ENCODE results near the gene PDE4D.
A peak's percentile ranks its signal among the peaks of the same experiment; 100 is the strongest.
"Not testable (repeated sequence)": the region's sequence is repeated elsewhere in the genome, so short reads cannot be mapped to it uniquely, and the experiment has no call there.

PDE4D gene

DNA sequence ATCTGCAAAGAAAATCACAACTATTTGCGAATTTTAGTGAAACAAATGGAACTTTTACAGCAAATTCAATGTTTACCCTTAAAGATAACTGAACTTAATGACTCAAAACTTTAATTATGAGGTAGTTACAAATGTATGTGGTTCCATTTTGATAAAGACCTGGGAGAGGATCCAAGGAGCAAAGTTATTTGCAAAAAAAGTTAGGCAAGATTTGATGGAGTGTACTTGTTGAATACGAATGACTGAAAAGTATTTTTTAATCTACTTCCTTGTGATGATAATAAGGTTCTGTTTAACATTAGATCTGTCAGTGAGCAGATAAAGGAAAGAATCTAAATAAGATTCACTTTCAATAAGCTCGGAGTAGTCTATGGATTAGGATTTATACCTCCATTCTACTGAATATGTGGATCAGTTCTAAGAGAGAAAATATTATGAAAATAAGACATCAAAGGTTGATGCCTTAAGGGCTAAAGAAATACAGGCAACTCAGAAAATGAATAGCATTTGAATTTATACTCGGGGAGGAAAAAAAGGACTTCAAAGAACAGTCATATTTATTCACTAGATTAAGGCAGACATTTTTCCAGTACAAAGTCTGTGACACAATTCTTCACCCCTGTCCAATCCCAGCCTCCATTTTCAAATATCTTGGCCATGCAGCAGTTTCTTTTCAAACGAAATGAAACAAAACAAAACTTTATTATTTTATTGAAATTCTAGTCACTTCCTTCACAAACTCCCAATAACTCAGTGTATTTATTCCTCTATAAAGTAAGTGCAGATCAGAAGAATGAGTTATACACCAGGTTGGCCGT, 199.8 kb downstream of the PDE4D start:
- no peak for DNase-seq

DNA sequence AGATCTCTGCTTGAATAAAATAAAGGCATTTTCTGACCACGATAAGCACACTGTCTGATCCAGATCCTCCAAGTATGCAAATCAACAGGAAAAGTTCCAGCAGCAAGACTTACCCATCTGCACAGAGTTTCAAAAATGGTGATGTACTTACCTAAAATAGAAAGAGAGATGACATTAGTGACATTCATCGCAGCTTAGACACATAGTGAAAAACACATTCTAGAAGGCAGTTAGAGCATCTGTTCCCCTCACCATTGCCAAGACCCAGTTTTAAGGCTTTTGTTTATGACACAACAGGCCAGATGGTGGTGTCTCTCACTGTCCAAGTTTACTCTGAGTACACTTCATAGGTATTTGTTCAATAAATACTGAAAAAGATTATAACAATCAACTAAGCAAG, 207.7 kb downstream of the PDE4D start:
- no peak for DNase-seq

DNA sequence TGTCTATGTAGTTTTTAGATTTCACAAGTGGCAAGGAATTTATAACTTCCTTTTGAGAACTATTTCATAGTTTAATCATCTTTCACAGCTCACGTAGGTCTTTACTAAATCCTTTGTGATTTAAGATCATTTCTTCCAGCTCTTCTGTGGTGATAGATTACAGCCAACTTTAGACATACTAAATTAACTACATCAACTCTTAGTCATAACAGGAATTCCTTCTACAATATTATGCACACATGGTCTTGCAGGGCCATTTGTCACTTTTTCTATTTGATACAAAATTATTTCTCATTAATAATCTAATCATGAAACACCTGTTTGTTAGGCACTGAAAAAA, 208.4 kb downstream of the PDE4D start:
- DNase-seq: no peak

DNA sequence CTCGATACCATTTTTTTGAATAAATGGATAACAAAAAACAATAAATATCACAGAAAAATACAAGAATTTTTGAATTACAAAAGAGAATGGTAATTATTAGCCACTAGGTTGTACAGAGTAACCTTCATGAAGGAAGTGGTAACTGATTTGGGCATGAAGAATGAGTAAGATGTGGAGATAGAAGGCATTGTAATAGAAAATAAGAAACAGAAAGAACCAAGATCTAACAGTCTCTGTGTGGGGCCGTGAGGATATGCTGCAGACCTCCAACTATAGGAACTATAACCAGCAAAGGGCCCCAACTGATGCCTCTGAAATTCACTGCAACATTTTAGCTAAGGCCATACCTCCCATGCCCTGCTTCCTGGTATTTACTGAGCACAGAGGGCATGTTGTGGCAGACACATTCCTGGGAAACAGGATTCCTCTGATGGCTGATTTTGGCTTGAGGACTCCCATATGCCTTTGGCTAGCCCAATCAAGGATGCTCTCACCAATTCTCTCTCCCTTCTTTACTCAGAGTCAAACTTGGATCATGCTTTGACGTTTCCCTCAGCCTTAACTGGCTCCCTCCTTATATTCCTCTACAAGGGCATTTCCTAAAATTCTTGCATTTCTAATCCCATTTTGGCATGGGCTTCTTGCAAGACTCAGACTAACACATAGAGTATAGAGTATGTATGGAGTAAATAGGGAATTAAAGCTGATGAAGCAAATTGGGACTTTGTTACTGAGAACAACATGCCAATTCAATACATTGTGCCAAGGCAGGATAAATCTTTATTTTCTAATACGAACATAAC, 208.9 kb downstream of the PDE4D start:
- no peak for DNase-seq

DNA sequence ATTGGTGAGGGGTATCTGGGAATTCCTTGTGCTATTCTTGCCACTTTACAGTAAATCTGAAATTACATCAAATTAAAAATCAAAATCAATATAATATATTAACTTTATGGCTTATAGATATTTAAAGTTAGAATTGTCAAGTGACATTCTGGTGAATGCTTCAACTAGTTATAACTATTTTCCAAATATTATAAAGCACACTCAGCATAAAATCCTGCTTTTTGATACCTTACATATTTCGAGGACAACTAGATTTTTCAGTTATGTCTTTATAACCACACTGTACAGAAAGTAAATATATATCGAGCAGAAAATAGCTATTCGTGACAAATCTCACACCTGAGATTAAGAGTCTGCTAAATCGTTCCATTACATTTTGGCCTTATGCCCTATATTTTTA, 210.2 kb downstream of the PDE4D start:
- DNase-seq: no peak

DNA sequence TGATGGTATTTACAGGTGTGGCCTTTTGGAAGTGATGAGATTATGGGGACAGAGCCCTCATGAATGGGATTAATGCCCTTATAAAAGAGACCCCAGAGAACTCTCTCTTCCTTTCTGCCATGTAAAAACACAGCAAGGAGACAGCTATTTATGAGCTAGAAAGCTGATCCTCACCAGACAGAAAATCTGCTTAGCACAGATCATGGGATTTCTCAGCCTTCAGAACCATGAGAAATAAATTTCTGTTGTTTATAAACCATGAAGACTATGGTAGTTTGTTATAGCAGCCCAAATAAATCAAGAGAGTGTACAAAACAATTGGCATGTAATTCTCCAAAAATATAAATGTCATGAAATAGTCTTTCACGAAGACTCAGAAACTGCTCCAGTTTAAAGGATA, 211.0 kb downstream of the PDE4D start:
- DNase-seq: no peak

DNA sequence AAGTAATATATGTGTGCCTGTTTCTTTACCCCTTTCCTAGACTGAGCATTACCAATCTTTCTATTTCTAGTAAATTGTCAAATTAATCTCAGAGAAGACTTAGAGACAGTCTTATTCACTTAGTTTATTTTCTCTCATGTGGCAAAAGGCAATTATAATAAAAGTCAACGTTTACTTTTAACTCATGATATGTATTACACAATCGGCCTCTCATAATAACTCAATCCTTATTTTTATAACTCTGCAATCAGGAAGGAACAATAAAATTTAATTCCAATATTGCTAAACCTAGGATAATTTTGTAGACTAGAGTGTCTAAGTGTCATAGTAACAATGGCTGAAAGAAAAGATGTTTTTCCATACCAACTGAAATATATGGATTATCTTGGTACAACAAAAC, 214.6 kb downstream of the PDE4D start:
- no peak for DNase-seq

DNA sequence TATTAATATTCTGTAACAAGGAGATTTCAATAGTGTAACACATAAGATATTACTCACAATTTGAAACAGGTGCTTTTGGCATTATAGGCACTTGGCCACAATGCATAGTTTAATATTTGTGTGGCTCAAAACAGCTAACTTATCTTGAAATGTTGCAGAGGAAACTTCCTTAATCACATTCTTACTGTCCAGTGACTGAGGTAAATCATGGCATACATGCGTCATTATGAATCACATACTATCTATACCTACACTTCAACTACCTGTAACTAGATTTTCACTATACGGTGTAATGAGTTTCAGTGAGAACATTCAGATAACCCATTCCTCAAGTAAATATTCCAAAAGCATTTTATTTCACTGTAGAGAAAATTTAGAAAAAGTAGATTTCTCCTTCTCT, 218.8 kb downstream of the PDE4D start:
- no peak for DNase-seq

DNA sequence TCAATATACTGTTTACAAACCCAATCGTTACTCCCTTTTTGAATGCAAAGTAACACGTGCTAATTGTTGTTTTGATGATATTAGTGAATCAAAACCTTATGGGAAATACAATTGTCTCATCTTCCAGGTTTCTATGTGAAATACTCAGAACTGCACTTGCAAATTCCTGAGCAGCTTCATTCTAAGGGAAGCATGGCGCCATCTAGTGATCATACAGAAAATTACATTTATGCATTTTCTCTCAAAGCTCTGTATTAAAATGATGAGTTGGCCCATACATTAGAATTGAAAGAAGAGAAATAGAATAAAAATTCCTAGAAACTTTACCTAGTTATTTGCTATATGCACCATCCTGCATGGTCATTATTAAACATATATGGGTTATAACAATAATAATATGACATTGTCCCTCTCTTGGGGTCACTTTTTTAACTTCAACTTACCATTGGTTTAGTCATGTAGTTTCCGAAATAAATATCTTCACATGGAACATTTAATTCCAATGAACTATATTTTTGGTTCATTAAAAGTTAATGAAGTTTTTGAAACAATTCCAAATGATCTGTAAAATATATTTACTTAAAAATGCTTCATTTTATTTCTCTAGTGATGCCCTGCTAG, 220.0 kb downstream of the PDE4D start:
- peak; percentile 68 for DNase-seq

DNA sequence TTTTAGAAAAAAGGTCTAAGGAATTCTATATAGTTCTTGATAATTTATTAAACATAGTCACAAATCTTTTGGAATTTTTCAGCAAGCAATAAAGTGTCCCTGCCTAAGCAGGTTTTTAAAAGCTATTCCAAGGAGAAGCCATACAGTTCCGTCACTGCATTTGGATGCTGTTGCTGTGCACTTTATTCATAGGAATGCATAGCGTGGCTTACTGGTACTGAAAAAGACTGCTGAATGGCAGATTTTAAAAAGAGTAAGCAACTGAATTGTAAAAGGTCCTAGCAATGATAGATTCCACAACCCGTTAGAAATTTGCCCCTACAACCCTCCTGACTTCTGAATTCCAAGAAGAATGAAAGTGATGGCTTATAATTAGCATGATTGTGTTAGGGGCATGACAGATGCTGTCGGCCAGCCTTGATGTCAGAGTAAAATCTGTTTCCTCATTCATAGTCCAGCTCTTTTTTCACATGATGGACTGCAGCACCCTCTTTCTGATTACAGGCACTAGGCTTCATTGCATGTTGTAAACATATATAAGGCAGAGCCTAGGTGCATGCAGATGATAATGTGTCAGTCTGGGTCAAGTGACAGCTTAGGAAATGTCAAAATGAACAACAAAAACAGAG, 227.0 kb downstream of the PDE4D start:
- DNase-seq: no peak

DNA sequence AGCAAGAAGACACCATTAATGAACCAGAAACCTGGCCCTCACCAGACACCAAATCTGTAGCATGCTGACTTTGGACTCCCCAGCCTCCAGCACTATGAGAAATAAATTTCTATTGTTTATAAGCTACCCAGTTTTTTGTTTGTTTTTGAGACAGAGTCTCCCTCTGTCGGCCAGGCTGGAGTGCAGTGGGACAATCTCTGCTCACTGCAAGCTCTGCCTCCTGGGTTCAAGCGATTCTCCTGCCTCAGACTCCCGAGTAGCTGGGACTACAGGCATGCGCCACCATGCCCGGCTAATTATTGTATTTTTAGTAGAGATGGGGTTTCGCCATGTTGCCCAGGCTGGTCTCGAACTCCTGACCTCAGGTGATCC, 227.7 kb downstream of the PDE4D start:
- DNase-seq: not testable (repeated sequence)

DNA sequence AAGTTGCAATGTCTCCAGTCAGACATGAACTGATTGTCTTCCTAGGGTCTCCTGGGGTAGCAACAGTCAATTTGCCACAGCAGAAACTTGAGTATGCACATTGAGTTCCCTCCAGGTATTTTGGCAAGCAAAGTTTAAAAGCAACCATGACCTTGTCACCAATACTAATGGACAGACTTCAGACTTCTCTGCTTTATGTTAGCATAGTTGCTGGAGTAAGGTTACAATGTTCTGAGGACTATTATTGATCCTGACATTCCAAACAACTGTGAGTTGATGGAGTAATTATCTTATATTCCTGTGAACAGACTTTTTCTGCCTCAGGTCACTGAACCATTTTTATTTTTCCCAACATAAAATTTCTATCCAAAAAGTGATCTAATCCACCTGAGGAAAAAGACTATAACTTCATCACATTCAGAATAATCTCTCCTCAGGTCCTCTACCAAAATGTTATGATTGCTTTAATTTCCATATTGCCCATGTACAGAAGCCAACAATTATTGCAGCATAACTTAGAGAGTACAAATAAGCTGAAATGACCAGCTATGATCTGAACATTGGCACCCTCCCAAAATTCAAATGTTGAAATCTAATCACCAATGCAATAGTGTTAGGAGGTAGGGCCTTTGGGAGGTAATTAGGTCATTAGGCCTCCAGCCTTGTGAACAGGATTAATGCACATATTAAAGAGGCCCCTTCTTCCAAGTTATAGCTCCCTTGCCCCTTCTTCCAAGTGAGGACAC, 228.3 kb downstream of the PDE4D start:
- no peak for DNase-seq

DNA sequence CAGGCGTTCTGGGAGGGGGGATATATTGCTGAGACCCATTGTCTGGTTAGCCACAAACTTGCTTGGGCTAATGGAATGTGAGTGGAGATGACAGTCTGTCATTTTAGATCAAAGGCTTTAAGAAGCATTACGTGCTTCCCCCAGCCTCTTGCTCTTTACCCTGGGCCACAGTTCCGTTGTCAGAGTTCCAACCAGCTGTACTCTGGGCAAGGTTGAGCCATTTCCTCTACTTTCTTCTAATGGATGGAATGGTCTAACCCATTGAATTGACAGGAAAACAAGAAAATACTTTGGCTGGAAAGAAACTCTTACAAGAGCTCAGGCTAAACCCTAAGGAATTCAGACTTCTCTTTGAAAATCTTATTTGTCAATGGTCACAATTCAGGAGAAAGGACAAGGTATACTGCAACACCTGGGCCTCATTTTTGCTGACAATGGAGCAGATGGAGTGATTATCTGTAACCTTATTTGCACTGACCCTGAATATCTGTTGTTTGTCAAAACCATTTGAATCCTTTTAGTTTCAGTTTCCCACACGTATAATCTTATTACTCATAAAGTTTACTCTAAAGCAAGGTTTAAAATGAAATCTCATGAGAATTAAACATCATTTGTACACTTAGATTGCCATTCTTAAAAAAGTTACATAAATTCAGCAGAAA, 231.4 kb downstream of the PDE4D start:
- DNase-seq: no peak

DNA sequence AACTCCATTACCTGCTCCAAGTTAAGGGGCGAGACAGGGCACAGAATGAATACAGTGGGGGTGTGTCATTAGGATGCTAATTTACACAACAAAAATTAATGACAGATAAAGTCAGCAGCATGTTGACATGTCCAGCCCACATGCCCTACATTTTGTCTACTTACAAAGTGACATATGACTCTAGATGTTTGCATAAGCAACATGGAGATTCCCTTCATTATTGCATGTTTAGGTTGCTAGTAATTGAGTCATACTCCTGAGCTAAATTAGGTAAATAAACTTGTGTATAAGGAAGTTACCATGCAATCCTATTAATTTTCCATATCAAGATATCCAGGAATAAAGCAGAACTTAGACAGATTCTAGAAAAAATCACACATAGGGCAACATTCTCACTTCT, 232.2 kb downstream of the PDE4D start:
- no peak for DNase-seq

DNA sequence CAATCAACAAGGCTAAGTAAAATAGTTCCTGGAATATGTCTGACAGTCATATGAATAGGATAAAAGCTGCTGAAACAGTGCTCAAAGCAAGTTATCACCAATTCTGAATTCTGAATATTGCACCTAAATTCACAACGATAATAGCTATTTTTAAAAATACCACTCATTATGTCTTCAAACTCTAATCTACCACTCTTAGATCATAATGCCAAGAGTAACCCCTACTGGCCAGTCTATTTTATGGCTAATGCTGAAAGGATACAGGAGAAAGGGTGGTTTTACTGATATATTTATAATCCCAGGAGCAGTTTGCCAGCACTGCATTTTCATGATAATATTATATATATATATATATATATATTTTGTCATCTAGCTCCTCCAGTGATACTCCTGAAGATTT, 232.8 kb downstream of the PDE4D start:
- peak; percentile 27 for DNase-seq

DNA sequence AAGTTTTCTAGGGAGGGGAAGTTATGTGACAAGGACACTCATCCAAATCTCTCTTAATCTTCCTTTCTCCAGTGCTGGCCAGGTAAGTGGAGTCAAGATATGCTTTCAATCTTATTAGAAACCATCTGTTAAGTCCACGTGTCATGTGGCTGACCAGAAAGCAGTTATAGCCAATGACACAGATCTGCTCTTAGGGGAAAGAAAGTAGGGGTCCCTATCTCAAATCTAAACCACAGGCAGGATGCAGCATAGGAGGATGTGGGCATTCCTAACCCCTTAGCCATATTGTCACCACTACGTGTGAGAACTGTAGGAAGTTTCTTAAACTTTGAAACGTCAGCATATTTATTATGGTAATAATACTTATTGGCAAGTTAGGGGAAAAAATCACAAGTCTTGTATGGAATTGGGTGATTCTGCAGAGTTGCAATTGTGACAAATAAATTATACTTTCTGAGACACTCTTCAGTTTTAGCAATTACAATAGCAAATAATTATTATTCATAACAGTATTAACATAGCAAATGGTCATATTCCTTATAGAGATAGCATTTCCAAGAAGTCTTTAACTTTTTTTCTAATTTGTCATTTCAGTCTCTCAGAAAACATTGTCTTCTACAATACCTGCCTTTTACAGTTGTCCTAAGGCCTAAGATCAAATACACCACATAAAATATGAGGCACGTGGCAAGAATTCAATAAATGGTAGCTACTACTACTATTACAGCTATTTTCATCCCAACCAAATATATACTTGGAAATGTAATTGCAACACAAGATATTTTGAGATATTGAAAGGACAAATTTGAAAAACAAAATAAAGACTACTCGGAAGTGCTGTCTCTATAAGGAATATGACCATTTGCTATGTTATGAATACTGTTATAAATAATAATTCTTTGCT, 236.9 kb downstream of the PDE4D start:
- no peak for DNase-seq

DNA sequence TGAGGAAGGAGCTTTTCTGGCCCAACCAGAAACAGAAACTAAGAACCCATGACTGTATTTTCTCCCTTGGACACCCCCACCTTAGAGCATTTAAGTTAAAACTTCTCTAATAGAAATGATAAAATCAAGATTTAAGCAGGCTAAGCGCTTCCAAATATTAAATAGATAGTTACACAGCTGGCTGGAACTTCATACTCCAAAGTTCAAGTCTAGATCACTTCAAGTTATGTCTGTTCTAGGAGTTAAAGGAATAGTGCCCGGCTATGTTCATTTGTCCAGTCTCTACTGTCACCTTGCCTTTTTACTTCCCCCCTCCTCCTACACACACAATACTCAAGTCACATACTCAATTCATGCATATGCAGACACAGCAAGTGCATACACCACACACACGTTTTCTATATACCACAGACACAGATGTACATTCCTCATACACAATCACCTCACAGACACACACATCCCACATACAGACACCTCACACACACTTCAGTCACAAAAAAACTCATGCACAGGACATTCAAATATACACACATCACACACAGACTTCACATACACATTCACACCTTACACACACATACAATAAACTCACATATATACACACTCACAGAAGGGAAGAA, 237.7 kb downstream of the PDE4D start:
- DNase-seq: no peak

DNA sequence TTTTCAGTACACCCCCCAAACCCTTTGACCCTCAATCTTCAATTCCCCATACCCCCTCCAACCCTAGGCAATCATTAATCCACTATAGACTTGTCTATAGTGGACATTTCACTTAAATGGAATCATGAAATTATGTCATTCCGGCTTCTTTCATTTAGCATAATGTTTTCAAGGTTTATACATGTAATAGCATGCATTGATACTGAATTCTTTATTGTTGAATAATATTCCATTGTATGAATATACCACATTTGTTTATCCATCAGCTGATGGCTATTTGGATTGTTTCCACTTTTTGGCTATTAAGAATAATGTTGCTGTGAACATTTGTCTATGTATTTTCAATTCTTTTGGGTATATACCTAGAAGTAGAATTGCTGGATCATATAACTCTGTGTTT, 238.8 kb downstream of the PDE4D start:
- DNase-seq: no peak

DNA sequence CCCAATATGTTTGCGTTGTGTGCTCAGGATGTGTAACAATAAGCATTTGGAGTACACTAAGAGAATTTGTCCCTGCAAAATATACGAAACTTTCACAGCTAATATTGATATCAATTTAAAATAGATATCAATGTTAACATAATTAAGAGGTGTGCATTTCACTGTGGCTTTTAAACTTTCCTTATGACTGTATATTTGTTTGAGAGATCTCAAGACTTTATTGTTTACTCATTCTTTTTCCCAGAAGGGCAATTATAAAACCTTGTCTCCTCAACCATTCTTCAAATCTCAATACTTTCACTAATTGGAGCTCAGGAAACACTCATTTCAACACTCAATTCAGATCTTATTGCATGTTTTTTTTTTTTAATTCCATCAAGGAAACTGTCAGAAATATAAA, 241.1 kb downstream of the PDE4D start:
- DNase-seq: no peak
